HG02678 (cell line): ENCODE results near the gene ABCB9.

Experiments
- ATAC-seq: cut with Tn5 transposase; IDR thresholded peaks from one replicate; pipeline ENCODE4 v1.9.1; 2021; ENCODE audit warnings: mild to moderate bottlenecking, moderate library complexity; ENCODE audit not compliant: unreplicated experiment

ABCB9 gene

DNA sequence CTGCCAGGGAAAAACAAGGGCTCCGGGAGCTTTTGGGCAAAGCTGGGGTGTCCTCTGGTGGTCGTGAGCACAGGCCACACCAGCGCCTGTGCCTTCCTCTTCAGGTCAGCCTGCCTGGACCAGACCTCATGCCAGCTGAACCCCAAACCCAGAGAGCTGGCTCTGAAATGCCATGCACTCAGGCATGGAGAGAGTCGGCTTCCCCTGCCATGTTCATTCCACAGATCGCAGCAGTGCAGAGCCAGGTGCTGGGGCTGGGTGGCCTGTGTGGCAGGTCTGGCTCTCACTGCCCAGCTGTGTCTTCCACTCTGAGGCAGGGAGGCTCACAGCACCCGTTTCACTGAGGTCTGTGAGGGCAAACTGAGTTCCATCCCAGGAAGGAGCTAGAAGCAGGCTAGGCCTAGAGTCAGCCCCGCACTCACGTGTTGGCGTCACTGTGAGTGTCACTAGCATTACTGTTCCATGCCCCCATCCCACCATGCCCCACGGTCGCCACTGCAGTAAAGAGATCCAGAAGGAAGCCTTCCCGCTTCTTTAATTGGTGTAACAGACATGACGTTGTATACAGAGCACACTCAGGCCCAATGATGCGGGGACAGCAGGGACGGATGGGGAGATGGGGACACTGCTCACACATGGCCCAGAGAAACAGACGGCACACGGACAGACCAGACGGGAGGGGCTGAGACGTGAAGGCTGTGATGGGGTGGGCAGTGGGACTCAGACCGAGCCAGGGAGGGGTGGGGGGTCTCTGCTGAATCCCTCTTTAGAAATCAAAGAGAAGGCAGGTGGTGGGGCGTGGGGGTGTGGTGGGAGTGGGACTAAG is 16.9 kb upstream of the ABCB9 start:
- ATAC-seq = no peak

GRCh38 chr12:122982477-122982815 is 16.2 kb upstream of the ABCB9 start:
- ATAC-seq = no peak

DNA sequence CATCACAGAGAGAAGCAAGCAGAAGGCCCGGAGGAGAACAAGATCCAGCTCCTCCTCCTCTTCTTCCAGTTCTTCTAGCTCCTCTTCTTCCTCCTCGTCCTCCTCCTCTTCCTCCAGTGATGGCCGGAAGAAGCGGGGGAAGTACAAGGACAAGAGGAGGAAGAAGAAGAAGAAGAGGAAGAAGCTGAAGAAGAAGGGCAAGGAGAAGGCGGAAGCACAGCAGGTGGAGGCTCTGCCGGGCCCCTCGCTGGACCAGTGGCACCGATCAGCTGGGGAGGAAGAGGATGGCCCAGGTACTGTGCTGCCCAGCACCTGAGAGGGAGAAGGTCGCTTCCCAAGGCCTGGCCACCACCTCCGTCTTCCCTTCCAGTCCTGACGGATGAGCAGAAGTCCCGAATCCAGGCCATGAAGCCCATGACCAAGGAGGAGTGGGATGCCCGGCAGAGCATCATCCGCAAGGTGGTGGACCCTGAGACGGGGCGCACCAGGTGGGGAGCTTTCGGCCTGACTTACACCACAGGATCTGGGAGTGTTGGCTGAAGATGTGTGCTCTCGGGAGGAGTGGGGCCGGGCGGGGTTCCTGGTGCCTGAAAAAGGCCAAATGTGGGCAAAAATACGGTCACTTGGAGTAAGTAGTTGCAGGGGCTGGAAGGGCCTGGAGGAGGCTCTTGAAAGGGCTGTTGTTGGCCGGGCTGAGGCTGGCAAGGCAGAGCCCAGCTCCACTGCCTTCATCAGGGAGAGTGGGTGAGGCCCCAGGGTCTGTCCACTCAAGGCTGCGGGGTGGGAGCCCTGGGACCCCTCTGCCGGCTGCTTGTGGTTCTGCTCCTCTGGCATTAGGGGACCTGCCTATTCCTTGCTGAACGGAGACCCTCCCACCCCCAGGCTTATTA is 15.6 kb upstream of the ABCB9 start:
- ATAC-seq = no peak

GRCh38 chr12:122981036-122981471 is 14.8 kb upstream of the ABCB9 start:
- peak; percentile 18 for ATAC-seq

DNA sequence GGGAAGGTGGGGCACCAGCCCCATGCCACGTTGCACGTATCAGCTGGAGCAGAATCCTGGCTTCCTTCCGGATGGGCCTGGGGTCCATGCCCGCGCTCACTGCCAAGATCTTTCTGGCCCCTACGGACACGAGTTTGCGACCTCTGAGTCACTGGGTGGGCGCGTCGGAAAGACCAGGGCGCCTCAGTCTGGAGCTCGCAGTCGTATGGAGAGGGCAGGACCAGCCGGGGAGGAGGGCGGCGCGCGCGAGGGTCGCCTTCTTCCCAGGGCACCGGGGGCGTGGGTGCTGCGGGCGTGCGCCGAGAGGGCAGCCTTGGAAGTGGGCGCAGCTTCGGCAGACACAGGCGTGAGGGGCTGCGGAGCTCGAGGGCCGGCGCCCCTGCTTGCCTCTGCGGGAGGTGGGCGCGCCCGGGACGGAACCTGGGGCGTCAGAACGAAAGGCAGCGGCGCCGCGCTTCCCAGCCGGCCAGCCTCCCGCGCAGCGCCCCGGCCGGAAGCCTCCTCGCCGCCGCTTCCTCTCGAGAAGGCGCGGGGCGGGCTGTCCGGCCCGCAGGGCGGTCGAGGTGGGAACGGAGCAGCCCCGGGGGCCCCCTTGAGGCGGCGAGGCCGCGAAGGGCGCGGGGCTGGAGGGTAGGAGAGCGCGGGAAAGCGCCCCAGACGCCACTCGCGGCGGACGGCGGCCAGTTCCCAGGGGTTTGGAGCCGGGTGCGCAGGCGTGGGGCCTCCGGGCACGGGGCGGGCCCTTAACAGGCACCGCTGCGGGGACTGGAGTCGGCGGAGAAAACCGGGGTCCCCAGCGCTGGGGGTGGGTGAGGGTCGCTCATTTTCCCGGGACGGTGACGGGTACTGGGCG is 14.1 kb upstream of the ABCB9 start, which contains the start of gene ARL6IP4:
Gene ARL6IP4, plus strand, starts transcription at position 499 of the 853 bp plus-strand sequence. CDS start 459 bp downstream, outside the sequence.
- peak; percentile 63 for ATAC-seq

GRCh38 chr12:122979908-122980182 is 13.6 kb upstream of the ABCB9 start:
- ATAC-seq = no peak

DNA sequence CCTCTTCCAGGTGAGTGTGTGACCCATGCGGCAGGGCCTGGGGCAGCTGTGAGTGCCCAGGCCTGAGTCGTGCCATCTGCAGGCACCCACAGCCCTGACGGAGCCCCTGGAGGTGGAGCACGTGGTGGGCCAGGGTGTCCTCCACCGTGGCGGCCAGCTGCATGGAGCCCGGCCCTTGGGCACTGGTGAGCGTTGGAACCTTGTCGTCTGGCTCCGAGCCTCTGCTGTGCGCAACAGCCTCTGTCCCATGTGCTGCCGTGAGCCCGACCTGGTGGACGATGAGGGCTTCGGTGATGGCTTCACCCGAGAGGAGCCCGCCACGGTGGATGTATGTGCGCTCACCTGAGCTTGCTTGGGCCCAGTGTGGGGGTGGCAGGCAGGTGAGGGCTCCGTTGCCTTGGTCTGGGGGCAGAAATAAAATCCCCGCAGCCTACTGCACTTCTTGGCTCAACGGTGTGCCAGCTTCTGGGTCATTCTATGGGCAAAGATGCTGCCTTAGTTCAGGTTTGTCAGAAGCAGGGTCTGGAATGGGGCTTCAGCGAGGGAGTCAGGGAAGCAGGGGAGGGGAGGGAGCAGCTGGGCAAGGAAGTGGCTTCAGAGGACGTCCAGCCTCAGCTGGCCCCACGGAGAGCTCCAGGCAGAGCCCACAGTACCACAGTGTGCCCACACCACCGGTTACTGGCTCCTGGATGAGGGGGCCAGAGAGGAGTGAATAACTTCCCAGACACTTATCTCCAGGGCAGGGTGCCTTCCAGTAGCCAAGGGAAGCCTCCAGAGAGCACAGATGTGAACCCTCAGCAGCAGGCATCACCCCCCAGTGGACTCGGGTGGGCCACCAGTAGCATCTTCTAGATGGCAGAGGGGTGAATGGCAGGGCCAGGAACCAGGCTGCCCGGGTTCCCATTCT is 13.0 kb upstream of the ABCB9 start:
- ATAC-seq = no peak

- ATAC-seq = no peak
Observed at GRCh38 chr12:122978507-122978955, 12.3 kb upstream of the ABCB9 start.

- ATAC-seq = no peak
Observed at GRCh38 chr12:122977655-122978392, 11.6 kb upstream of the ABCB9 start.

DNA sequence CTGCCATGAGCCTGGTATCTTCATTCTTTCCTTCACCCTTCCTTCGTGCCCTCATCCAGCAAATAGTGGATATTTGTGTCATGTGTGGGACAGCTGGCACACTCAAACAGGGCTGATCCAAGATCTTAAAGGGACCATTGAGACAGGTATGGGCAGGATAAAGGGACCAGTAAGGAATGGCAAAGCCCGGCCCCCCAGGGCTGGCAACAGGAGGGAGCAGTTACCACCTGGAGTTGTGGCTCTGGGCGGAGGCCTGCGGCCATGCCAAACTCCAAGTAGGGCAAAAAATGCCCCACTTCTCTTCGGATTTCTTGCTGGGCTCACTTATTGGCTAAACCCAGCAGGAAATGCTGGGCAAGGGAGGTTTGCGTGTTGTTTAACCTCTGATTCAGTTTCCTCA is 10.9 kb upstream of the ABCB9 start:
- ATAC-seq = no peak

DNA sequence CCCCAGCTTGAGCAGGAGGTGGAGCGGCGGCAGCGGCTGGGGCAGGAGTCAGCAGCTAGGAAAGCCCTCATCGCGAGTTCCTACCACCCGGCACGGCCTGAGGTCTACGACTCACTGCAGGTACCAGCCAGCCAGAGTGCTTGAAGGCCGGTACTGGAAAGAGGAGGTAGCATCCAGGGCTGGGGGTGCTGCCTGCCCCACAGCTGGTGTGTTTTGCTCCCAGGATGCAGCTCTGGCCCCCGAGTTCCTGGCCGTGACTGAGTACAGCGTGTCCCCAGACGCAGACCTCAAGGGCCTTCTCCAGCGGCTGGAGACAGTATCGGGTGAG is 10.3 kb upstream of the ABCB9 start:
- no peak for ATAC-seq

GRCh38 chr12:122975790-122976647 is 9.8 kb upstream of the ABCB9 start:
- ATAC-seq = no peak

- peak; percentile 75 for ATAC-seq
Observed at GRCh38 chr12:122974892-122975789, 8.9 kb upstream of the ABCB9 start, which contains the start of gene OGFOD2. Gene OGFOD2, plus strand, starts transcription at chr12:122975244. Its CDS starts 8 bp downstream, at chr12:122975252.

DNA sequence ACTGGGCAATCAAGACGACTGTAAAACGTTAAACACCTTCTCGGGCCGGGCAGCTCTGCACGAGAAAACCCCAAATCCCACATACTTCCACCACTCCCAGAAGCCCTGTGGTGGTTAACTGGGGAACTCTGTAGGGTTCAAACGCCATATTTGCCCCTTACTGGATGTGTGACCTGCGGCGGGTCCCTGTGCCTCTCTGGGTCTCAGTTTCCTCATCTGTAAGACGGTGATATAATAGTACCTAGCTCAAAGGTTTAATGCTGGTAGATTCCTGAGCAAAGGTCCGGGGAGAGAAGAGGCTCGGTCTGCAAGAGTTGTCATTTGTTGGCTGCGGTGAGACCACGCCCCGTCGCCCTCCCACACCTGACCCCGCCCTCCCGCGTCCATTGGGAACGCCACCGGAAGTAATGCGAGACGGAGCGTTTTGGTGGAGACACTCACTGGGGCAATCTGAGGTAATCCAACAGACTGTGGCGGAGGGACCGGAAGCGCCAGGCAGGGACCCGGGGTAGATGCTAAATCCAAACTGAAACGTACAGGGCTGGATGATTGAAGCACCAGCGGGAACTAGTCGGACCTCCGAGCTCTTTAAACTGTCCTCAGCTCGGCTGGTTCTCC is 8.1 kb upstream of the ABCB9 start:
- peak; percentile 80 for ATAC-seq

- ATAC-seq = no peak
Observed at GRCh38 chr12:122969676-122970075, 3.4 kb upstream of the ABCB9 start.

GRCh38 chr12:122968104-122968503 is 1.8 kb upstream of the ABCB9 start:
- no peak for ATAC-seq
